Natural killer cell (primary cell): Measurements from ENCODE around the gene MLST8. TPM values are rescaled to one million over a fixed set of nuclear protein-coding genes. Genes with fewer than 3 reads are reported as not detected.

Experiments
- ATAC-seq, 3 donors: fragments of 150-1000 bp in 2 of 3; fragments of 200-7000 bp in 1 of 3; cut with Tn5 transposase; 1 replicate in 1 of 3; 2 replicates in 2 of 3; pipeline ENCODE4 v1.10.0; 2021; ENCODE audit warnings: mild to moderate bottlenecking in 2 of 3, moderate library complexity in 2 of 3
- DNase-seq, 2 donors: peaks; one replicate each; pipeline versions ENCODE4 v3.0.0 to v3.0.0-alpha.2; 2013 to 2021; ENCODE audit warnings: mixed read lengths in 1 of 2
- H3K27ac ChIP-seq: one replicate; pipeline ENCODE4 v1.5.1; 2013; ENCODE audit warnings: mild to moderate bottlenecking, low read length
- H3K27me3 ChIP-seq: one replicate; pipeline ENCODE4 v1.6.1; 2013; ENCODE audit warnings: low read length; ENCODE audit not compliant: control insufficient read depth, insufficient read depth
- H3K36me3 ChIP-seq: one replicate; pipeline ENCODE4 v1.6.1; 2013; ENCODE audit warnings: low read length; ENCODE audit not compliant: control insufficient read depth, insufficient read depth
- H3K4me1 ChIP-seq: one replicate; pipeline ENCODE4 v1.6.1; 2013; ENCODE audit warnings: low read length; ENCODE audit not compliant: control insufficient read depth, insufficient read depth
- H3K4me3 ChIP-seq: one replicate; pipeline ENCODE4 v1.5.1; 2013; ENCODE audit warnings: low read length
- H3K9me3 ChIP-seq: one replicate; pipeline ENCODE4 v1.6.1; 2013; ENCODE audit warnings: low read length; ENCODE audit not compliant: control insufficient read depth, insufficient read depth
- H3K27ac Mint-ChIP-seq, 2 donors: one replicate each; pipeline ENCODE4 v1.8.0; 2022; ENCODE audit warnings: mild to moderate bottlenecking in 2 of 2, mixed read lengths in 2 of 2, moderate library complexity in 1 of 2
- H3K27me3 Mint-ChIP-seq, 2 donors: one replicate each; pipeline ENCODE4 v1.8.0; 2022; ENCODE audit warnings: low read depth in 2 of 2, mixed read lengths in 2 of 2
- H3K36me3 Mint-ChIP-seq: one replicate; pipeline ENCODE4 v1.8.0; 2022; ENCODE audit warnings: mixed read lengths
- H3K4me1 Mint-ChIP-seq, 2 donors: one replicate each; pipeline ENCODE4 v1.8.0; 2022; ENCODE audit warnings: mixed read lengths in 2 of 2
- H3K4me3 Mint-ChIP-seq: one replicate; pipeline ENCODE4 v1.8.0; 2022; ENCODE audit warnings: mild to moderate bottlenecking, moderate library complexity, mixed read lengths
- H3K9me3 Mint-ChIP-seq, 2 donors: one replicate each; pipeline ENCODE4 v1.8.0; 2022; ENCODE audit warnings: mixed read lengths in 2 of 2
- CTCF ChIP-seq: fragments of 200-600 bp; IDR thresholded peaks from one replicate; pipeline ENCODE4 v1.8.0; 2022; ENCODE audit warnings: antibody characterized with exemption
- WGBS: methylation state at CpG from one replicate; pipeline ENCODE4 v1.1.7; 2013; ENCODE audit warnings: missing lambda C conversion rate; ENCODE audit not compliant: insufficient coverage; 5-methylcytosine and 5-hydroxymethylcytosine counted together
- intact Hi-C: fragments of 100-400 bp; cut with micrococcal nuclease; formaldehyde crosslinking; loops from one replicate; pipeline ENCODE4 v1.14.2; 2022
- total RNA-seq, 4 donors: library from RNA; stranded (reverse); fragments of 120-200 nt in 1 of 4; gene quantifications; one replicate each; pipeline versions ENCODE4 v1.2.3 to v1.2.4, GENCODE V29; 2013 to 2022

Gene MLST8
- total RNA-seq, 3 donors from 2014 or later (not counting 1 experiment from before 2014, with no cell fraction given), result 19.7 to 30.2 (median 27.8) TPM

- Mint-ChIP-seq H3K27me3 (no peaks in the 10 kb centered on the region), H3K4me1 (peaks cover 0 to 9% of the 10 kb centered on the region in 2 donors), H3K36me3 (no peaks in the 10 kb centered on the region), H3K4me3 (no peak overlapping the region), H3K9me3 (no peaks in the 10 kb centered on the region), H3K27ac (peak overlapping the region in 1 of 2 donors; percentile 44)
- ATAC-seq (no peak), DNase-seq (no peak)
- TF ChIP-seq CTCF, result no peak
- Histone ChIP-seq H3K27me3 (no peaks in the 10 kb centered on the region), H3K4me1 (peaks cover 6% of the 10 kb centered on the region), H3K9me3 (no peaks in the 10 kb centered on the region), H3K4me3 (no peak overlapping the region), H3K36me3 (peaks cover 61% of the 10 kb centered on the region), H3K27ac (no peak overlapping the region)
- intact Hi-C loops, result no loop called here
- WGBS, result 96% methylated on average over 21 of the region's 23 CpGs
These were observed 24.5 kb downstream of the MLST8 start for GRCh38 chr16:2229632-2230250.

- no peak overlapping the region for H3K4me3 Mint-ChIP-seq
These were observed 25.1 kb downstream of the MLST8 start for GRCh38 chr16:2230376-2230775.

GRCh38 chr16:2231016-2231931, 26.0 kb downstream of the MLST8 start:
- 92% methylated on average over 29 of the region's 29 CpGs for WGBS
- intact Hi-C loops, result no loop called here
- Mint-ChIP-seq H3K4me3 (no peak overlapping the region), H3K4me1 (peaks cover 0 to 1% of the 10 kb centered on the region in 2 donors), H3K27me3 (no peaks in the 10 kb centered on the region), H3K27ac (no peak overlapping the region), H3K9me3 (no peaks in the 10 kb centered on the region), H3K36me3 (no peaks in the 10 kb centered on the region)
- peaks cover 3% of the 10 kb centered on the region for H3K27me3 ChIP-seq
- no peak for TF ChIP-seq CTCF
- H3K9me3 ChIP-seq, result no peaks in the 10 kb centered on the region
- ATAC-seq (no peak), DNase-seq (no peak)
- peaks cover 68% of the 10 kb centered on the region for H3K36me3 ChIP-seq
- H3K4me3 ChIP-seq, result no peak overlapping the region
- peaks cover 3% of the 10 kb centered on the region for H3K4me1 ChIP-seq
- H3K27ac ChIP-seq, result no peak overlapping the region

More at GRCh38 chr16:2230376-2230775, 25.1 kb downstream of the MLST8 start:
- intact Hi-C loops, result no loop called here
- TF ChIP-seq CTCF, result no peak
- no peak overlapping the region for H3K27ac ChIP-seq
- DNase-seq (no peak), ATAC-seq (no peak)
- WGBS, result 91% methylated on average over 13 of the region's 13 CpGs
- H3K36me3 ChIP-seq, result peaks cover 67% of the 10 kb centered on the region
- no peaks in the 10 kb centered on the region for H3K36me3 Mint-ChIP-seq
- H3K4me1 ChIP-seq, result no peaks in the 10 kb centered on the region
- H3K4me1 Mint-ChIP-seq, result peaks cover 0 to 8% of the 10 kb centered on the region in 2 donors
- H3K9me3 ChIP-seq, result no peaks in the 10 kb centered on the region
- H3K27ac Mint-ChIP-seq, result peak overlapping the region in 1 of 2 donors; percentile 44
- H3K27me3 Mint-ChIP-seq, result no peaks in the 10 kb centered on the region
- H3K9me3 Mint-ChIP-seq, result no peaks in the 10 kb centered on the region
- H3K27me3 ChIP-seq, result no peaks in the 10 kb centered on the region
- H3K4me3 ChIP-seq, result no peak overlapping the region
